MM.1S (cell line): Measurements from ENCODE around the gene C2CD2.

Experiments
- DNase-seq: peaks from one replicate; pipeline ENCODE4 v3.0.0-alpha.2; 2015
- H2AFZ ChIP-seq: fragments of 300-600 bp; sonication (generic); 2 replicates; pipeline ENCODE4 v1.6.0; 2016; ENCODE audit warnings: antibody characterized with exemption, low read length
- H3F3A ChIP-seq: fragments of 300-600 bp; sonication (generic); 2 replicates; pipeline ENCODE4 v1.6.1; 2016; ENCODE audit warnings: mild to moderate bottlenecking, antibody characterized with exemption, low read length, moderate library complexity, mixed read lengths; ENCODE audit not compliant: insufficient read depth
- H3K27ac ChIP-seq: fragments of 300-600 bp; sonication (generic); 2 replicates; pipeline ENCODE4 v1.5.1; 2016; ENCODE audit warnings: mild to moderate bottlenecking, low read length
- H3K27me3 ChIP-seq: fragments of 300-600 bp; sonication (generic); replicated peaks from 2 replicates; pipeline ENCODE4 v1.6.0; 2016; ENCODE audit warnings: low read length; ENCODE audit not compliant: insufficient read depth
- H3K36me3 ChIP-seq: fragments of 300-600 bp; sonication (generic); replicated peaks from 2 replicates; pipeline ENCODE4 v1.6.1; 2016; ENCODE audit warnings: mild to moderate bottlenecking, low read length, mixed read lengths; ENCODE audit not compliant: insufficient read depth
- H3K4me1 ChIP-seq: fragments of 300-600 bp; sonication (generic); 2 replicates; pipeline ENCODE4 v1.6.1; 2016; ENCODE audit warnings: low read length, mixed read lengths
- H3K4me2 ChIP-seq: fragments of 300-600 bp; sonication (generic); 2 replicates; pipeline ENCODE4 v1.6.0; 2016; ENCODE audit warnings: low read depth, low read length
- H3K4me3 ChIP-seq: fragments of 300-600 bp; sonication (generic); 2 replicates; pipeline ENCODE4 v1.5.1; 2016; ENCODE audit warnings: low read length, mixed read lengths
- H3K79me2 ChIP-seq: fragments of 300-600 bp; sonication (generic); 2 replicates; pipeline ENCODE4 v1.6.1; 2016; ENCODE audit warnings: mixed run types, low read length, mixed read lengths
- H3K9ac ChIP-seq: fragments of 300-600 bp; sonication (generic); 2 replicates; pipeline ENCODE4 v1.6.1; 2016; ENCODE audit warnings: low read length, mixed read lengths
- H3K9me2 ChIP-seq: fragments of 300-600 bp; sonication (generic); replicated peaks from 2 replicates; pipeline ENCODE4 v1.6.1; 2016; ENCODE audit warnings: mild to moderate bottlenecking, low read length, mixed read lengths; ENCODE audit not compliant: insufficient read depth
- H3K9me3 ChIP-seq: fragments of 300-600 bp; sonication (generic); replicated peaks from 2 replicates; pipeline ENCODE4 v1.6.1; 2016; ENCODE audit warnings: mild to moderate bottlenecking, low read length, mixed read lengths; ENCODE audit not compliant: insufficient read depth
- H4K20me1 ChIP-seq: fragments of 300-600 bp; sonication (generic); 2 replicates; pipeline ENCODE4 v1.6.1; 2016; ENCODE audit warnings: mild to moderate bottlenecking, low read length, moderate library complexity, mixed read lengths; ENCODE audit not compliant: insufficient read depth
- CTCF ChIP-seq: fragments of 300-600 bp; sonication (generic); IDR thresholded peaks from 2 replicates; pipeline ENCODE4 v1.5.1; 2016; ENCODE audit warnings: antibody characterized with exemption, low read length, mixed read lengths
- EZH2 ChIP-seq: fragments of 300-600 bp; sonication (generic); optimal IDR thresholded peaks from 2 replicates; pipeline ENCODE3; 2017; ENCODE audit warnings: low read depth, mild to moderate bottlenecking, antibody characterized with exemption, low read length, mixed read lengths
- EZH2phosphoT487 ChIP-seq: fragments of 300-600 bp; sonication (generic); IDR thresholded peaks from 2 replicates; pipeline ENCODE4 v1.6.1; 2018; ENCODE audit warnings: antibody characterized with exemption, low read length

C2CD2 gene

DNA sequence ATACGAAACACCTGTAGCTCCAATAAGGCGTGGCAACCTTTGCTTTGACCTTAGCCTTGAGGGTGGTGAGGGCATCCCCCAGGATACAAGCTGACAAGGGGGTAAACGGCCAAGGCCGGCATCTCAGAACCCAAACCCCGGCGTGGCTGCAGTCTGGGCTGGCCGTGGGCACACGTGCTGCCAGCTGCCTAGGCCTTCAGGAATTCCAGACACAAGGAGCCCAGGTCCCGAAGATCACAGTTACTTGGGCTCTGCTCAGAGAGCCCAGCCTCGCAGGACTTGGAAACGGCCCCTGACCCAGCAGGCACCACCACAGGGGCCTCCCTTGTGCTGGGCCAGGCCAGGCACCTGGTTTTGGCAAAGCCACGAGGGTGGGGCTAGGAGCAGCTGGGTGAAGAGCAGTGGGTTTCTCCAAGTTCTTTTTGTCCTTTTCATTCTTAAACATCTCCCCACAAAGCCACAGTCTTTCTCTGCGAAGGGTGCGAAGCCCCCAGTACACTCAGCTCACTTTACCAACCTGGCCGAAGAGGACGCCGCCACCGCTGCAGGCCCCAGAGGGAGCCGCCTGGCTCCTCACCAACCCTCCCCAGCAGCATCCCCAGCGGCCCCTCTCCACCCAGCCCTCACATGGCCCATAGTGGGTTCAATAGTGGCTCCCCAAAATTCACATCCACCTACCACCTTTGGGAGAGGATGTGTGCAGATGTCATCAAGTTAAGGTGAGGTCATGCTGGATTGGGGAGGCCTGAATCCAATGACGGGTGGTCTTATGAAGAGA lies 101.5 kb downstream of the C2CD2 start:
- Histone ChIP-seq H3K9ac (no peak overlapping the region), H3K27me3 (no peaks in the 10 kb centered on the region), H3K4me1 (no peaks in the 10 kb centered on the region), H3K36me3 (no peaks in the 10 kb centered on the region), H3K9me2 (no peaks in the 10 kb centered on the region), H3F3A (no peaks in the 10 kb centered on the region), H2AFZ (no peak overlapping the region), H3K27ac (no peak overlapping the region), H3K79me2 (no peaks in the 10 kb centered on the region), H4K20me1 (no peaks in the 10 kb centered on the region), H3K9me3 (no peaks in the 10 kb centered on the region), H3K4me3 (no peak overlapping the region), H3K4me2 (no peak overlapping the region)
- no peak for TF ChIP-seq EZH2
- no peak for TF ChIP-seq CTCF
- TF ChIP-seq EZH2phosphoT487: no peak
- DNase-seq: no peak

GRCh38 chr21:41851090-41851790 lies 102.6 kb downstream of the C2CD2 start:
- Histone ChIP-seq H3K9me3 (no peaks in the 10 kb centered on the region), H3K27ac (no peak overlapping the region), H4K20me1 (no peaks in the 10 kb centered on the region), H3K4me3 (no peak overlapping the region), H3K79me2 (no peaks in the 10 kb centered on the region), H3K9me2 (no peaks in the 10 kb centered on the region), H3K4me2 (no peak overlapping the region), H3F3A (no peaks in the 10 kb centered on the region), H3K4me1 (no peaks in the 10 kb centered on the region), H2AFZ (no peak overlapping the region), H3K36me3 (no peaks in the 10 kb centered on the region), H3K9ac (no peak overlapping the region), H3K27me3 (no peaks in the 10 kb centered on the region)
- no peak for DNase-seq
- no peak for TF ChIP-seq EZH2phosphoT487

DNA sequence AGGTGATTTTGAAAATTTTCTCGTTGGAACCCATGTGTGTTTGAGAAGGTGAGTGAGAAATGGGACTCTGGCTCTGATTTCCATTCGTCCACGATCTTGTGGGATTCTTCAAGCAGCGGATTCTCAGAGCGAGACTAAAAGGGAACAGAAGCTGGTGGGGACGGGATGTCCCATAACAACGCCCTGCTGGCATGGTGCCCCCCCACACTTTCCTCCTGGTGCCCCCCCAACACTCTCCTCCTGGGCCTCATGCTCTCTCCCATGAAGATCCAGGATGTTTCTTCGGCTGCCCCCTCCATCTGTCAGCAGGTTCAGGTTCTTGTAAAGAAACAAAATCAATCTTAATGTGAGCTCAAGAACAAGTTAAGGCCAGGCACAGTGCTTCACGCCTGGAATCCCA lies 103.7 kb downstream of the C2CD2 start:
- H2AFZ ChIP-seq: no peak overlapping the region
- no peaks in the 10 kb centered on the region for H3K27me3 ChIP-seq
- H3K36me3 ChIP-seq: no peaks in the 10 kb centered on the region
- H3K9me2 ChIP-seq: no peaks in the 10 kb centered on the region
- H3K4me2 ChIP-seq: no peak overlapping the region
- no peak overlapping the region for H3K4me3 ChIP-seq
- no peaks in the 10 kb centered on the region for H3K79me2 ChIP-seq
- no peak overlapping the region for H3K9ac ChIP-seq
- H3F3A ChIP-seq: no peaks in the 10 kb centered on the region
- H4K20me1 ChIP-seq: no peaks in the 10 kb centered on the region
- H3K4me1 ChIP-seq: no peaks in the 10 kb centered on the region
- DNase-seq: no peak
- no peaks in the 10 kb centered on the region for H3K9me3 ChIP-seq
- TF ChIP-seq CTCF: no peak
- TF ChIP-seq EZH2: no peak
- no peak for TF ChIP-seq EZH2phosphoT487
- no peak overlapping the region for H3K27ac ChIP-seq

GRCh38 chr21:41848958-41849580 lies 104.7 kb downstream of the C2CD2 start:
- H3K4me3 ChIP-seq: no peak overlapping the region
- no peaks in the 10 kb centered on the region for H3K4me1 ChIP-seq
- H3K9me2 ChIP-seq: no peaks in the 10 kb centered on the region
- no peaks in the 10 kb centered on the region for H3K27me3 ChIP-seq
- no peak overlapping the region for H3K9ac ChIP-seq
- no peak overlapping the region for H3K4me2 ChIP-seq
- TF ChIP-seq EZH2phosphoT487 (no peak), EZH2 (no peak)
- H3K9me3 ChIP-seq: no peaks in the 10 kb centered on the region
- no peaks in the 10 kb centered on the region for H3K79me2 ChIP-seq
- DNase-seq: no peak
- no peaks in the 10 kb centered on the region for H3K36me3 ChIP-seq
- no peak overlapping the region for H3K27ac ChIP-seq
- no peaks in the 10 kb centered on the region for H4K20me1 ChIP-seq
- no peak overlapping the region for H2AFZ ChIP-seq
- H3F3A ChIP-seq: no peaks in the 10 kb centered on the region
